Urothelium cell line (cell line): Measurements from ENCODE around the gene ANKRD23.
"Not testable (repeated sequence)": the region's sequence is repeated elsewhere in the genome, so short reads cannot be mapped to it uniquely, and the experiment has no call there.

Source experiments
- DNase-seq: peaks from one replicate; pipeline ENCODE4 v3.0.0; 2011; ENCODE audit warnings: low spot score, mixed read lengths
- FAIRE-seq: peaks from 2 replicates; lab custom pipeline; 2011; peaks lifted over from hg19 to GRCh38; lab: Jason Lieb, UNC

ANKRD23 gene

GRCh38 chr2:96801005-96801785, 42.6 kb downstream of the ANKRD23 start:
- DNase-seq, result peak; percentile 81
- FAIRE-seq, result peak; percentile 98

- FAIRE-seq (no peak), DNase-seq (no peak)
Measured at GRCh38 chr2:96800061-96801004, 43.5 kb downstream of the ANKRD23 start.

GRCh38 chr2:96799623-96799935, 44.2 kb downstream of the ANKRD23 start:
- FAIRE-seq, result no peak
- DNase-seq, result no peak

GRCh38 chr2:96798733-96799622, 44.8 kb downstream of the ANKRD23 start:
- no peak for DNase-seq
- no peak for FAIRE-seq

- FAIRE-seq (no peak), DNase-seq (no peak)
Measured at GRCh38 chr2:96797066-96797625, 46.7 kb downstream of the ANKRD23 start.

GRCh38 chr2:96796497-96796896, 47.3 kb downstream of the ANKRD23 start:
- DNase-seq, FAIRE-seq: not testable (repeated sequence)

- no peak for FAIRE-seq
- DNase-seq, result no peak
Measured at GRCh38 chr2:96795076-96795475, 48.7 kb downstream of the ANKRD23 start.

GRCh38 chr2:96792772-96793749, 50.8 kb downstream of the ANKRD23 start:
- no peak for DNase-seq
- FAIRE-seq, result no peak

GRCh38 chr2:96789245-96789617, 54.6 kb downstream of the ANKRD23 start:
- DNase-seq (no peak), FAIRE-seq (no peak)

GRCh38 chr2:96788442-96789244, 55.2 kb downstream of the ANKRD23 start:
- FAIRE-seq (no peak), DNase-seq (peak; percentile 60)
